Peyer's patch (tissue), 4 donors: Measurements from ENCODE around the gene NRXN3. TPM values are rescaled to one million over a fixed set of nuclear protein-coding genes. Genes with fewer than 3 reads are reported as not detected.

Experiments
- DNase-seq, 3 donors: peaks; one replicate each; pipeline ENCODE4 v3.0.0-alpha.2; 2017 to 2019
- H3K27ac ChIP-seq, 4 donors: fragments of 200-600 bp; sonication (generic); one replicate each; pipeline ENCODE4 v1.5.1; 2016 to 2019
- H3K27me3 ChIP-seq, 2 donors: fragments of 200-600 bp; sonication (generic); one replicate each; pipeline ENCODE4 v1.5.1; 2019
- H3K36me3 ChIP-seq, 3 donors: fragments of 200-600 bp; sonication (generic); one replicate each; pipeline ENCODE4 v1.5.1; 2016 to 2019
- H3K4me1 ChIP-seq, 4 donors: fragments of 200-600 bp; sonication (generic); one replicate each; pipeline ENCODE4 v1.5.1; 2016 to 2019
- H3K4me3 ChIP-seq, 4 donors: fragments of 200-600 bp; sonication (generic); 1 replicate in 3 of 4; 2 replicates in 1 of 4; pipeline ENCODE4 v1.5.1; 2016 to 2019; ENCODE audit warnings: mild to moderate bottlenecking in 1 of 4
- H3K9me3 ChIP-seq, 4 donors: fragments of 200-600 bp; sonication (generic); one replicate each; pipeline ENCODE4 v1.5.1; 2016 to 2019; ENCODE audit warnings: mild to moderate bottlenecking in 1 of 4
- CTCF ChIP-seq, 6 experiments: fragments of 450-650 bp in 4 of 6; fragments of 200-600 bp in 2 of 6; sonication (generic) in 1 of 6; IDR thresholded peaks; one replicate each; pipeline ENCODE4 v1.5.1; 2017 to 2019; ENCODE audit warnings: antibody characterized with exemption in 6 of 6, mild to moderate bottlenecking in 3 of 6, moderate library complexity in 1 of 6
- POLR2A ChIP-seq, 2 donors: fragments of 450-650 bp; IDR thresholded peaks; one replicate each; pipeline ENCODE4 v1.5.1; 2017; ENCODE audit warnings: antibody characterized with exemption in 2 of 2, mild to moderate bottlenecking in 2 of 2, moderate library complexity in 2 of 2
- total RNA-seq, 4 donors: library from RNA; depleted of rRNA; stranded (reverse); fragments of >200 nt; gene quantifications; one replicate each; pipeline ENCODE4 v1.1.0, GENCODE V29; 2016

NRXN3 gene
- total RNA-seq, 4 donors from 2014 or later = 1.6 to 10.2 (median 4.4) TPM

GRCh38 chr14:79665556-79665955 lies 1495.4 kb downstream of the NRXN3 start:
- Histone ChIP-seq H3K27ac (no peak overlapping the region), H3K36me3 (no peaks in the 10 kb centered on the region), H3K4me1 (no peaks in the 10 kb centered on the region), H3K4me3 (no peak overlapping the region), H3K27me3 (no peaks in the 10 kb centered on the region), H3K9me3 (no peaks in the 10 kb centered on the region)
- no peak for TF ChIP-seq CTCF (IDR thresholded peaks at IDR 0.05)
- no peak for TF ChIP-seq POLR2A (IDR thresholded peaks at IDR 0.05)
- no peak for DNase-seq

GRCh38 chr14:79668951-79669350 lies 1498.8 kb downstream of the NRXN3 start:
- TF ChIP-seq POLR2A (IDR thresholded peaks at IDR 0.05) (no peak), CTCF (IDR thresholded peaks at IDR 0.05) (no peak)
- Histone ChIP-seq H3K4me1 (no peaks in the 10 kb centered on the region), H3K9me3 (no peaks in the 10 kb centered on the region), H3K4me3 (no peak overlapping the region), H3K27me3 (no peaks in the 10 kb centered on the region), H3K27ac (no peak overlapping the region), H3K36me3 (no peaks in the 10 kb centered on the region)
- no peak for DNase-seq

- Histone ChIP-seq H3K27ac (no peak overlapping the region), H3K27me3 (no peaks in the 10 kb centered on the region), H3K4me1 (no peaks in the 10 kb centered on the region), H3K4me3 (no peak overlapping the region), H3K9me3 (no peaks in the 10 kb centered on the region), H3K36me3 (no peaks in the 10 kb centered on the region)
- no peak for TF ChIP-seq CTCF (IDR thresholded peaks at IDR 0.05)
- no peak for TF ChIP-seq POLR2A (IDR thresholded peaks at IDR 0.05)
- no peak for DNase-seq
These were observed 1500.6 kb downstream of the NRXN3 start for GRCh38 chr14:79670811-79671210.

- no peaks in the 10 kb centered on the region for H3K27me3 ChIP-seq
- H3K4me1 ChIP-seq = no peaks in the 10 kb centered on the region
- no peak overlapping the region for H3K27ac ChIP-seq
- no peaks in the 10 kb centered on the region for H3K9me3 ChIP-seq
- no peak overlapping the region for H3K4me3 ChIP-seq
- TF ChIP-seq CTCF (IDR thresholded peaks at IDR 0.05) (no peak), POLR2A (IDR thresholded peaks at IDR 0.05) (no peak)
- H3K36me3 ChIP-seq = no peaks in the 10 kb centered on the region
- no peak for DNase-seq
These were observed 1509.9 kb downstream of the NRXN3 start for GRCh38 chr14:79680087-79680486.

- H3K4me1 ChIP-seq = no peaks in the 10 kb centered on the region
- no peak overlapping the region for H3K4me3 ChIP-seq
- no peak overlapping the region for H3K27ac ChIP-seq
- no peak for TF ChIP-seq CTCF (IDR thresholded peaks at IDR 0.05)
- no peak for TF ChIP-seq POLR2A (IDR thresholded peaks at IDR 0.05)
- H3K36me3 ChIP-seq = no peaks in the 10 kb centered on the region
- H3K9me3 ChIP-seq = no peaks in the 10 kb centered on the region
- no peak for DNase-seq
- H3K27me3 ChIP-seq = no peaks in the 10 kb centered on the region
These were observed 1516.0 kb downstream of the NRXN3 start for GRCh38 chr14:79686196-79686595.

GRCh38 chr14:79690960-79691359 lies 1520.8 kb downstream of the NRXN3 start:
- H3K9me3 ChIP-seq = no peaks in the 10 kb centered on the region
- no peaks in the 10 kb centered on the region for H3K27me3 ChIP-seq
- no peaks in the 10 kb centered on the region for H3K4me1 ChIP-seq
- no peak for DNase-seq
- no peak overlapping the region for H3K27ac ChIP-seq
- no peaks in the 10 kb centered on the region for H3K36me3 ChIP-seq
- no peak overlapping the region for H3K4me3 ChIP-seq
- TF ChIP-seq POLR2A (IDR thresholded peaks at IDR 0.05) = no peak
- TF ChIP-seq CTCF (IDR thresholded peaks at IDR 0.05) = no peak
